CD4-positive, alpha-beta T cell treated with Interferon gamma for 1 hour (primary cell): ENCODE measurements around the gene C14orf180.
"Not testable (repeated sequence)": the region's sequence is repeated elsewhere in the genome, so short reads cannot be mapped to it uniquely, and the experiment has no call there.

Experiments
- DNase-seq: peaks from one replicate; pipeline ENCODE4 v3.0.0-alpha.2; 2020

The C14orf180 gene

DNA sequence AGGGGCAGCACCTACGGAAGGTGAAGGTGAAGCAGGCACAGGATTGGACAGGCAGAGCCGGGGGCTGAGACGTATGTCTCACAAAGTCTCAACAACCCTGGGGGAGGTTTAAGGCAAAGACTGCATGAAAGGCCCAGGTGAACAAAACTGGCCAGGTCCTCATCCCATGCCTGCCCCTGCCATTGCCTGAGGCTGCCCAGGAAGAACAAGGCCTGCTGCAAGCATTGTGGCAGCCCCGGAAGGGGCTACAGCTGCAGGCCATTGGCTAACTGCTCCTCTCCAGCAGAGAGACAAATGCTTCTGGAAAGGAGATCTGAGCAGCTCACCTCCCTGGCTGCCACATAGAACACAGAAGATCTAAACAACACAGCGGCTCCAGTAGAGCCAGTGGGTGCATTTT lies 45.4 kb downstream of the C14orf180 start:
- no peak for DNase-seq

DNA sequence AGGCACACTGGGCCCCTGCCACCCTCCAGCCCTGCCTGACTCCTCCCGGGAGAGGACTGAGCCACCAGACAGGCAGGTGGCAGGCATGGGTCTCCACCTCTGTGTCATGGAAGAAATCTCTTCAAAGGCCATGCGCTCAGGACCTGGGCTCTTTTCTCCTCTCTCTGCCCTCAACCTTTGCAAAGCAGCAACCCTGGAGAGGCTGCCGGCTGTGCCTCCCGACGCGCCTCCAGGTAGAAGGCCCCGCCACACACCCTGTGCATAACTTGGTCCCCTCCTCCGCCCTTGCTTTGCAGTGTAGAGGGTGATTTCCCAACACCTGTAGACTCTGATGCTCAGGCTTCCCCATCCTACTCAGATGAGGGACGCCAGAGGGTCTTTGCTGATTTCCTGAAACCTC lies 53.2 kb downstream of the C14orf180 start:
- DNase-seq, result no peak

DNA sequence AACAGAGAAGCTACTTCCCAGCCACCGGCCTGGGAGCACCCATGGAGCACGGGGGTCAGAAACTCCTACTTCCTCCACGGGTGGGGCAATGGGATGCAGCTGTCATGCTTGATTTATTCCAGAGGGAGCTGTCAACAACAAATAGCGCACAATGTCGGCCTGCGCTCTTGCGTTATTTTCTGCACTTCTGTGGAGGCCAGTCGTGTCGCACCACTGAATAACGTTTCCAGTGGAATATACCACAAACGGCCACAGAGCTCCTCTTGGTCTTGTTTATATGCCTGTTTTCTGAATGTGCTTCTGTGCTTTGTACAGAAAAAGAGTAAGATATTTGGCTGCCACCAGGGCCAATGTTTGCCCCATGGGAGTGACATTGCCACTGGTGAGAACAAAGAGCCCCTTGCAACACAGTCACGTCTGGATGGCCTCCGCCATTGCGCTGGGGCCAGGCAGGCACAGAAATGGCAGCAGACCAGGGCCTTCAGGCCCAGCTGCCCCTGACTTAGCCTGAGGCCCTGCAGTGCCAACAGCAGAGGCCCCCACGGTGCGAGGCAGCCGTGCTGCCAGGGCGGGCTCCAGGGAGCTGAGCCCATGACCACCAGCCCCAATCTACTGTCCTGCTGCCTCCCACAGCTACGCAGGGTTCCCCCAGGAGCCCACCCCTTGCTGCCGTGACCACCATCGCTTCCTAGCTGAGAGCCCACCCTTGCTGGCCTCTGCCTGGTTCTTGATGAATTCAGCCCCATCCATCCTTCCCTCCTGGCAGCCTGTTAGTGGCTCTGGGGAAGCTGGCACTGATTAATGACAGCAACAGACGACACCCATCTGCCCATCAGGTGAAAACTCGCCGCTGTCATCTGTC lies 53.9 kb downstream of the C14orf180 start:
- DNase-seq, result no peak

DNA sequence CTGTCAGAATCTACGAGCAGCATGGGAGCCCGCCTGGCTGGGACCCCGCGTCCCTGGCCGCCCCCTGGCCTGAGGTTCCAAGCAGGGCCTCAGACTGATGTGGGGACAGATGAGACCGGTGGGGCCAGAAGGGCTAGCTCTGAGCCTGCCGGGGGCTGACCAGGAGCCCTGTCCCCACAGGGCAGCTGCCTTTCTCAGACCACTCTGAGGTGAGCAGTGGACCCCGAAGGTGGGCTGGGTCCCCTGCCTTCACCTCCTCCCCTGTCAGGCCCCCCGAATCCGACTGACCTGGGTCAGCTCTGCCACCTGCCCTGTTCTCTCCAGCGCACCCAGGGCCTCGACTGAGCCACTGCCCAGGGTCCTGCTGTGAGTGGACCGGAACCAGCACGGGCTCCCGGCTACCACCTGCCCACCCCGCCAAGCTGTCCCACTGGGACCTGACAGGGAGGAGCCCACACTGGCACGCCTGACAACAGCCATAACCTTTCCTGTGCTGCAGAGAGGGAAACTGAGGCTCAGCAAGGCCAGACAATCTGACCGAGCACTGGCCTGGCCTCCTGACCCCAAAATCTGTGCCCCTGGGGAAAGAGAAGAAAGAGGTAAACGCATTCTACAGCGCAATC lies 54.7 kb downstream of the C14orf180 start:
- no peak for DNase-seq

DNA sequence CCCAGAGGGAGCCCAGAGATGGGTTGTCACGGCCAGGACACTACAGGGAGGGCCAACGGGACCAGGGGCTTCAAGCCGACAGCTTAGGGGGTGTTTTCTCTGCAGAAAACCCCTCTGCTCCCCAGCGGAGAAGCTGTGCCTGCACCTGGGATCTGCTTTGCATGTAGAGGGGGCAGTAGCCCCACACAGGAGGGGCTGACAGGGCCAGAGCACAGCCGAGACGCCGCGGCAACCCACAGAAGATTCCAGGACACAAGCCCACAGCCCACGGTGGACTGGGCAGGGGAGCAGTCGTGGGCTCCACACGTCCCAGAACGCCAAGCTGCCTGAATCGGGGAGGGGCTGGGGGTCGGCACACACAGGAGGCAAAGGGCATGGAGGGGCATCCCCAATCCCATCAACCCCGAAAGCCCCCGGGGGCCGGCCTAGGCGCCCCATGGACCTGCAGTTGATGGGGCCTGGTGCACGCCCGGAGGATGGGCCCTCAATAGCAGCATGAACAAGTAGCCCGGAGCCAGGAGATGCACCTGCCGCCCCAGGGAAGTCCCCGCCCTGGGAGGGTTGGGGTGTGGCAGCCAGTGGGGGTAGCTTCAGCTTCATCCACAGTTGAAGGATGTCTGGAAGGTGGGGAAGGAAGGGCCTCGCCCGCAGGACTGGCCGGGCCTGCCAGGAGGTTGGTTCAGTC lies 55.5 kb downstream of the C14orf180 start:
- no peak for DNase-seq

DNA sequence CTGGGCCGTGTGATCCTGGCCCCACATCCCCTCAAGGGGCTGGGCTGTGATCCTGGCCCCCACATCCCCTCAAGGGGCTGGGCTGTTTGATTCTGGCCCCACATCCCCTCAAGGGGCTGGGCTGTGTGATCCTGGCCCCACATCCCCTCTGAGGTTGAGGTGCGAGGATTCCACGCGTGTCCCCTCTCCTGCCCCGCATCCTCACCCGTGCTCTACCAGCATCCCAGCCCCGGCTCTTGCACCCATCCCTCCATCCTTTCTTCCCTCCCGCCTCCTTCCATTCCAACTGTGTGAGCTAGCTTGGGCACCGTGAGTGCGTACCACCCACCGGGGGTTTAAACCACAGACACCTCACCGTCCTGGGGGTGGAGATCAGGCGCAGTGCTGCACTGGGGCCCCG lies 56.2 kb downstream of the C14orf180 start:
- no peak for DNase-seq

DNA sequence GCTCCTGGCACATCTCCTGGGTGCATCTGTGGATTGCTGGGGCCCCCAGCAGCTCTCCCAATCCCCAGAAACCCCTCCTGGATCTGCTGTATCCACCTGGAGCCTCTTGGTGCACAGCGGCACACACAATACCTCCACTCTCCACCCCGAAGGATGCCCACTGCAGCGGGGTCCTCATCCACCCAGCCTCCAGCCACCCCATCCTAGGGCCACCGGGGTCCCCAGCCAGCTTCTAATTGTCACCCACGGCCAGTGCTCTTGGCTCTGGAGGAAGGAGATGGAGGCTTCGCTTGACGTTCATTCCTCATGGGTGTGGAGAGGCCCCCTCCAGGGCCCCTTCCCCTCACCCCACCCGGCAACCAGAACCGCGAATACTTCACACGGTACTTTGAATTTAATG lies 56.6 kb downstream of the C14orf180 start:
- no peak for DNase-seq

DNA sequence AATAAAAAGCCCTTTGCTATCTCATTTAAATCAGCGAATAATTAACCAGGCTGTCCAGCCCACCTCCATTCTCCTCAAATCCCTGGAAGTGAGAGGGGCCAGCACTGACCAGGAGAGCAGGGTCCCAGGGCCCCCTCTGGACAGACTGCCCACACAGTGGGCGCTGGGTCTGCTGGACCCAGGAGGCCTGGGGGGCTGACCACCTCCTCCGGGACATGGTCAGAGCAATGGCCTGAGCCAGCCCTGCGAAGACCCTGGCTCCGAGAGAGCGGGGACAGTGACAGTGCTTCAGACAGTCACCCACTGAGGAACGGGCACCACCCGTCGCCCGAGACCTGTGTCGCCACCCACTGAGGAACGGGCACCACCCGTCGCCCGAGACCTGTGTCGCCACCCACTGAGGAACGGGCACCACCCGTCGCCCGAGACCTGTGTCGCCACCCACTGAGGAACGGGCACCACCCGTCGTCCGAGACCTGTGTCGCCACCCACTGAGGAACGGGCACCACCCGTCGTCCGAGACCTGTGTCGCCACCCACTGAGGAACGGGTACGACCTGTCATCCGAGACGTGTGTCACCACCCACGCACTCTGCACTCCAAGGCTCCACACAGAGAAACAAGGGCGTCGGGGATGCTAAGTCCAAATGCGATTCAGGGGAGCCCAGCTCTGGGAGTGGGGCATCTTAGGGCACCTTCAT lies 57.4 kb downstream of the C14orf180 start:
- DNase-seq, result not testable (repeated sequence)

DNA sequence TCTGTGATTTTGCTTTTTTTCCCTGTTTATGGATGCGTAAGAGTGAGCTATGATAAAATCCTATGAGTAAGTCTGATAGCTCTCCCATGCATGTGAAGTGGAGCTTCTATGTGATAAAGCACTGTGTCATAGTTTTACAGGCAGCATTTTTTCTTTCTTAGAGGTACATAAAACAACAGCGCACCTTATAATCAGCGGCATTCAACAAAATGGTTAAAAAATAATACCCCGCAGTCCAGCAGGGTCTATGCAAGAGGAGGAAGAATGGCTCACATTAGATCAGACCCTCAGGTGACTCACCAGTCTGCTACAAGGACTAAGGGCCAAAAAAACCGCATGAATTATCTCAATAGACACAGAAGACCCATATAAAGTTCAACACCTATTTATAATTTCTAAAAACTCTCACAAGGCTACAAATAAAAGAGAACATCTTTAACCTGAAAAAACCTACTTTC lies 58.0 kb downstream of the C14orf180 start:
- no peak for DNase-seq

DNA sequence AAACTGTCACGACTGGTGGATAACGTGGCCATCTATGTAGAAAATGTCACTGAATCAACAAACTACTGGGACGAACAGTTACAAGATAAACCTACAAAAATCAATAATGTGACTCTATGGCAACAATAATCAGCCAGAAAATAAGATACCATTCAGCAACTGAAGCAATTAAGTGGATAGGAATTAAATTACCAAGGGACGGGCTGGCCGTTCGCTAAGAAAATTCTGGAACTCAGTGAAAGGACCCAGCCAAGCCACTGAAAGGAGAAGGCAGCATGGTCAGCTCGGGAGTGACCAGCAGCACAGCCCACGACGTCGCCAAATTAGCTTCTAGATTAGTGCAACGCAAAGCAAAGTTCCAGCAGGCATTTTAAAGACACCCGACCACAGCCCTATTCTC lies 58.6 kb downstream of the C14orf180 start:
- no peak for DNase-seq

DNA sequence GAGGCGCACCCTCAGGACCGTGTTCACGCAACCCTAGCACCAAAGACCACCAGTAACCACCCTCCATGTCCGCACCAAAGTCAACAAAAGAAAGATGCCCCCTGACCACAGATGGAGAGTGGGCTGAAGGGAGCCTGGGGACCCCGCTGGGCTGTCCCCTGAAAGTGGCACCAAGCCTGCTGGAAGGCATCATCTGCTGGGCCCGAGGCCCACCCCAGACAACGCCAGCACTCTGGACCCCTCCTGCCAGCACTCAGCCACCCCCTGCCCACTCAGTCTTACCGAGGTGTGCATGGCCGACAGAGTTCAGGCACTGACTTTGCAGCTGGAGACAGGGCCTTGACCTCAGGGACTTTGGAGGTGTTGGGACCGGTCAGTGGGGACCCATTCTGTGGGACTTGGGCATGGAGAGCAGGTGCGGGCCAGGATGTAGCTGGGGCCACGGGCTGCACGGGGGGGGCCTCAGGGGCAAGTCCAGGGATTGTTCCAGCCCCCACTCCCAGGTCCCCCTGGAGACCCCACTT lies 59.4 kb downstream of the C14orf180 start:
- no peak for DNase-seq

DNA sequence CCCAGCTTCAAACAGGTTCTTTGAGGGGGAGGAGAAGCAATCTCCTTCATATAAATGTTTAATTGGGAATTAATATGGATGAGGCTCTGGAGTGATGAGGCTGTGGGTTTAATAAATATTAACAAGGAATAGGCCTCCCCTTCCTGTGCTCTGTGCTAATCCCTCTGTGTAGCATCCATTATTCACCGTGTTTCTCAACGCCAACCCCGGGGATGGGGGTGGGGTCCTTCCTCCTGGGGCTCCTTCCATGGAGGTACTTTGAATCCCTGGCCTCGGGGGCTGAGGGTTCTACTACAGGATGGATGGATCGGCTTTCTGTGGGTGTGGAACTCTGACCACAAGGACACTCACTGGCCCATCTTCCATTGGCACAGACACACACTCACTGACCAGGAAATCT lies 59.9 kb downstream of the C14orf180 start:
- DNase-seq, result no peak
